Left cardiac atrium (tissue), 4 donors: Measurements from ENCODE around the gene ARHGAP6. TPM values are rescaled to one million over a fixed set of nuclear protein-coding genes. Genes with fewer than 3 reads are reported as not detected.
"Not testable (repeated sequence)": the region's sequence is repeated elsewhere in the genome, so short reads cannot be mapped to it uniquely, and the experiment has no call there.

ENCODE experiments used
- ATAC-seq, 2 donors: fragments of 200-7000 bp; cut with Tn5 transposase; one replicate each; pipeline ENCODE4 v1.9.1; 2020; ENCODE audit warnings: mild to moderate bottlenecking in 2 of 2, moderate library complexity in 2 of 2
- DNase-seq: peaks from one replicate; pipeline ENCODE4 v3.0.0-alpha.2; 2020
- intact Hi-C, 2 donors: fragments of 100-400 bp; cut with DNase I; formaldehyde crosslinking; loops; one replicate each; pipeline versions ENCODE4 v1.14.1 to v1.15.1; 2022 to 2023
- total RNA-seq, 2 donors: library from RNA; stranded (reverse); fragmentation: NEBNext Ultra II Directional; extraction: Animal tissue kit (Norgen Biotek cat#: 25700); gene quantifications; one replicate each; pipeline ENCODE4 v1.2.1, GENCODE V29; 2021
- donor health status: DM: no; HTN: yes; CAD: no.
- donor health status: DM: no; HTN: yes; CAD: no; lungs with severe emphysema.
- donor health status: DM: yes; HTN: yes; CAD: no.
- donor health status: Dilated cardiomyopathy.

ARHGAP6 gene
- total RNA-seq, 2 donors from 2014 or later, result 5.6 to 5.9 TPM

- DNase-seq, result no peak
- intact Hi-C loops, result no loop called here
- ATAC-seq, result no peak
Measured at GRCh38 chrX:11164433-11164832, 501.3 kb downstream of the ARHGAP6 start.

GRCh38 chrX:11159149-11159548 lies 506.6 kb downstream of the ARHGAP6 start:
- intact Hi-C loops, result no loop called here
- no peak for ATAC-seq
- no peak for DNase-seq

GRCh38 chrX:11151799-11152559 lies 513.7 kb downstream of the ARHGAP6 start:
- no peak for DNase-seq
- intact Hi-C loops, result no loop called here
- no peak for ATAC-seq

- ATAC-seq, result no peak
- DNase-seq, result no peak
- intact Hi-C loops, result no loop called here
Measured at GRCh38 chrX:11148401-11148800, 517.3 kb downstream of the ARHGAP6 start.

- ATAC-seq (no peak), DNase-seq (no peak)
- intact Hi-C loops, result no loop called here
Measured at GRCh38 chrX:11146411-11146810, 519.3 kb downstream of the ARHGAP6 start.

GRCh38 chrX:11143931-11144678 lies 521.6 kb downstream of the ARHGAP6 start:
- DNase-seq, result peak; percentile 34
- ATAC-seq, result peak; percentile 73 to 80
- intact Hi-C loops, result loop anchor here in 1 of 2 donors (5.0 kb wide), 1 partner anchor 388 kb away; no protein-coding TSS in a partner anchor

GRCh38 chrX:11138498-11139390 lies 527.0 kb downstream of the ARHGAP6 start:
- DNase-seq, result no peak
- ATAC-seq, result no peak
- intact Hi-C loops, result loop anchor here in 1 of 2 donors (5.0 kb wide), 1 partner anchor 951 kb away; no protein-coding TSS in a partner anchor

GRCh38 chrX:11137543-11138139 lies 528.1 kb downstream of the ARHGAP6 start:
- peak in 1 of 2 donors; percentile 15 for ATAC-seq
- no peak for DNase-seq
- intact Hi-C loops, result loop anchor here in 1 of 2 donors (5.0 kb wide), 1 partner anchor 950 kb away; no protein-coding TSS in a partner anchor

- intact Hi-C loops, result loop anchor here in 1 of 2 donors (5.0 kb wide), 1 partner anchor 948 kb away; no protein-coding TSS in a partner anchor
- DNase-seq, result no peak
- ATAC-seq, result no peak
Measured at GRCh38 chrX:11135564-11136185, 530.0 kb downstream of the ARHGAP6 start.

GRCh38 chrX:11131146-11131545 lies 534.6 kb downstream of the ARHGAP6 start:
- ATAC-seq, result no peak
- intact Hi-C loops, result no loop called here

GRCh38 chrX:11130136-11130535 lies 535.6 kb downstream of the ARHGAP6 start:
- no peak for DNase-seq
- intact Hi-C loops, result no loop called here
- ATAC-seq, result no peak

More at GRCh38 chrX:11131146-11131545, 534.6 kb downstream of the ARHGAP6 start:
- no peak for DNase-seq

GRCh38 chrX:11129534-11130105 lies 536.1 kb downstream of the ARHGAP6 start:
- ATAC-seq (no peak), DNase-seq (no peak)
- intact Hi-C loops, result no loop called here

GRCh38 chrX:11125060-11125459 lies 540.7 kb downstream of the ARHGAP6 start:
- intact Hi-C loops, result no loop called here
- DNase-seq (no peak), ATAC-seq (no peak)

GRCh38 chrX:11124112-11124511 lies 541.6 kb downstream of the ARHGAP6 start:
- no peak for DNase-seq
- no peak for ATAC-seq
- intact Hi-C loops, result no loop called here

GRCh38 chrX:11123087-11123486 lies 542.6 kb downstream of the ARHGAP6 start:
- intact Hi-C loops, result not testable (repeated sequence)

GRCh38 chrX:11119313-11119943 lies 546.3 kb downstream of the ARHGAP6 start:
- intact Hi-C loops, result no loop called here
- ATAC-seq (no peak), DNase-seq (no peak)

More at GRCh38 chrX:11123087-11123486, 542.6 kb downstream of the ARHGAP6 start:
- DNase-seq, ATAC-seq: not testable (repeated sequence)

- DNase-seq (no peak), ATAC-seq (no peak)
- intact Hi-C loops, result no loop called here
Measured at GRCh38 chrX:11117745-11118144, 548.0 kb downstream of the ARHGAP6 start.
